HepG2 (cell line): ENCODE data around the gene SGTB. TPM values are rescaled to one million over a fixed set of nuclear protein-coding genes. Genes with fewer than 3 reads are reported as not detected.
A peak's percentile ranks its signal among the peaks of the same experiment; 100 is the strongest.

Source experiments
- CENPT ChIP-seq: sonication (generic); formaldehyde crosslinking; IDR thresholded peaks from 2 replicates; pipeline ENCODE4 v1.8.0; 2022; ENCODE audit warnings: low read depth, mild to moderate bottlenecking, moderate library complexity, missing genetic modification reagents
- HHEX ChIP-seq: IDR thresholded peaks from 2 replicates; pipeline ENCODE4 v1.6.1; 2016; ENCODE audit warnings: control low read depth
- MAFK ChIP-seq, 2 experiments: IDR thresholded peaks in 1 of 2; conservative IDR thresholded peaks in 1 of 2; 2 replicates each; pipeline ENCODE4 v1.6.1; 2011; ENCODE audit warnings: improper control_type of control experiment in 2 of 2, low read length in 2 of 2
- MED1 ChIP-seq: sonication (generic); formaldehyde crosslinking; IDR thresholded peaks from 2 replicates; pipeline ENCODE4 v1.4.0; 2020; ENCODE audit warnings: missing genetic modification reagents
- MEF2D ChIP-seq: sonication (generic); formaldehyde crosslinking; IDR thresholded peaks from 2 replicates; pipeline ENCODE4 v1.5.1; 2020; ENCODE audit warnings: mild to moderate bottlenecking, missing genetic modification reagents
- PCBP2 ChIP-seq: fragments of 200-400 bp; formaldehyde crosslinking; optimal IDR thresholded peaks from 2 replicates; pipeline ENCODE3; 2018; ENCODE audit warnings: low read length, low read depth; ENCODE audit not compliant: poor library complexity, severe bottlenecking
- RNF2 ChIP-seq: fragments of 450-650 bp; conservative IDR thresholded peaks from 2 replicates; pipeline ENCODE4 v1.6.1; 2016; ENCODE audit warnings: low read depth
- RXRA ChIP-seq: sonication (generic); formaldehyde crosslinking; IDR thresholded peaks from 2 replicates; pipeline ENCODE4 v1.5.1; 2020; ENCODE audit warnings: missing genetic modification reagents
- XRCC5 ChIP-seq: fragments of 200-400 bp; formaldehyde crosslinking; optimal IDR thresholded peaks from 2 replicates; pipeline ENCODE3; 2017; ENCODE audit warnings: mild to moderate bottlenecking, low read length
- ZNF143 ChIP-seq: sonication (generic); formaldehyde crosslinking; IDR thresholded peaks from 2 replicates; pipeline ENCODE4 v1.4.0; 2020; ENCODE audit warnings: missing genetic modification reagents
- ZNF607 ChIP-seq: sonication (generic); formaldehyde crosslinking; IDR thresholded peaks from 2 replicates; pipeline ENCODE4 v1.5.1; 2020; ENCODE audit warnings: missing genetic modification reagents, mild to moderate bottlenecking, borderline replicate concordance
- ZNF777 ChIP-seq: sonication (generic); formaldehyde crosslinking; IDR thresholded peaks from 2 replicates; pipeline ENCODE4 v1.4.0; 2020; ENCODE audit warnings: missing genetic modification reagents
- ZNF839 ChIP-seq: sonication (generic); formaldehyde crosslinking; IDR thresholded peaks from 2 replicates; pipeline ENCODE4 v1.4.0; 2020; ENCODE audit warnings: missing genetic modification reagents, mild to moderate bottlenecking, borderline replicate concordance
- ZNF850 ChIP-seq: sonication (generic); formaldehyde crosslinking; conservative IDR thresholded peaks from 2 replicates; pipeline ENCODE4 v1.9.0; 2021; ENCODE audit warnings: mild to moderate bottlenecking, missing genetic modification reagents
- polyA plus RNA-seq, 8 experiments: library from polyadenylated mRNA; depleted of rRNA in 3 of 8; stranded (reverse) in 7 of 8; unstranded in 1 of 8; fragments of >200 nt; fragmentation: Illumina TruSeq in 4 of 8; extraction: Trizol in 4 of 8; gene quantifications; 2 replicates each; pipeline versions ENCODE4 v1.2.1 to v1.2.3, GENCODE V29; 2011 to 2016; ENCODE audit warnings: low read depth in 4 of 8, missing spikeins in 1 of 8, mixed read lengths in 1 of 8; ENCODE audit not compliant: insufficient read depth in 1 of 8
- total RNA-seq, 5 experiments: library from RNA; depleted of rRNA; stranded (reverse); fragments of >200 nt; fragmentation: Illumina TruSeq; extraction: Trizol; gene quantifications; 2 replicates each; pipeline ENCODE4 v1.2.3, GENCODE V29; 2016; ENCODE audit warnings: low read depth in 1 of 5
- TF ChIP-seq, protein P1 (sequence below): sonication (generic); formaldehyde crosslinking; IDR thresholded peaks from 2 replicates; pipeline ENCODE4 v1.4.0; 2020; ENCODE audit warnings: missing genetic modification reagents, borderline replicate concordance
- TF ChIP-seq, protein P2 (sequence below): sonication (generic); formaldehyde crosslinking; IDR thresholded peaks from 2 replicates; pipeline ENCODE4 v1.9.0; 2021; ENCODE audit warnings: missing genetic modification reagents, mild to moderate bottlenecking, borderline replicate concordance
- TF ChIP-seq, protein P3 (sequence below): sonication (generic); formaldehyde crosslinking; IDR thresholded peaks from 2 replicates; pipeline ENCODE4 v1.4.0; 2020; ENCODE audit warnings: mild to moderate bottlenecking, missing genetic modification reagents
- TF ChIP-seq, protein P4 (sequence below): sonication (generic); formaldehyde crosslinking; IDR thresholded peaks from 2 replicates; pipeline ENCODE4 v1.4.0; 2020; ENCODE audit warnings: missing genetic modification reagents, borderline replicate concordance
- TF ChIP-seq, protein P5 (sequence below): sonication (generic); formaldehyde crosslinking; IDR thresholded peaks from 2 replicates; pipeline ENCODE4 v1.4.0; 2020; ENCODE audit warnings: low read depth, mild to moderate bottlenecking, missing genetic modification reagents

Gene SGTB
- total and polyA plus RNA-seq, 2 of the 13 experiments (the other 11 are each of a cell fraction or from before 2014, with no cell fraction given), result 5.2 to 11.2 TPM

DNA sequence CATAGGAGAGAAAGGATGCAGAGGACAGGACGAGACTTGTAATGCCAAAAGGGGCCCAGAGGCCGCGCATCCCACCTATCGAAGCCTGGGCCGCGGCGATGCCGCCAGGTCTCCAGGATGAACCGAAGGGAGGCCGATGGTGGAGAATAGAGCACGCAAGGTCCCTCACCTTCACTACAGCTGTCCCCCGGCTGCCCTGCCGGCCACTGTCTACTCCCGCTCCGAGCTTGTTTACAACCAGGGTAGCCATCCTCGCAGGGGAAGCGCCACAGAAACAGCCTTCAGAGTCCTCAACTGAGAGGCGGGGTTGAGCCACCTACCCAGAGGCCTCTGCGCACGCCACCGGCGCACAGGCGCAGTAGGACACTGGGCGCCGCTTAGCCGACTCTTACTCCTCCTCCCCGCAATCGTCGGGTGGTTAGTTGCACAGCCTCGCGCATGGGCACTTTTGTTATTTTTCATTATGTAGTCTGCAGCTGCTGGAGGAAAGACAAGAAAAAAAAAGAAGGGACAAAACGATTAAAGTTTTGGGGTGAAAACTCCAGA lies 97.8 kb downstream of the SGTB start, which contains the start of gene TRIM23 (continued):
- TF ChIP-seq, protein P1, sequence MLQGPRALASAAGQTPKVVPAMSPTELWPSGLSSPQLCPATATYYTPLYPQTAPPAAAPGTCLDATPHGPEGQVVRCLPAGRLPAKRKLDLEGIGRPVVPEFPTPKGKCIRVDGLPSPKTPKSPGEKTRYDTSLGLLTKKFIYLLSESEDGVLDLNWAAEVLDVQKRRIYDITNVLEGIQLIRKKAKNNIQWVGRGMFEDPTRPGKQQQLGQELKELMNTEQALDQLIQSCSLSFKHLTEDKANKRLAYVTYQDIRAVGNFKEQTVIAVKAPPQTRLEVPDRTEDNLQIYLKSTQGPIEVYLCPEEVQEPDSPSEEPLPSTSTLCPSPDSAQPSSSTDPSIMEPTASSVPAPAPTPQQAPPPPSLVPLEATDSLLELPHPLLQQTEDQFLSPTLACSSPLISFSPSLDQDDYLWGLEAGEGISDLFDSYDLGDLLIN (CRISPR knock-in tag), result no peak
- TF ChIP-seq MED1 (peak; percentile 32; the same call in 1 of the 2 replicates), ZNF850 (CRISPR knock-in tag) (0 out of 2 replicates have a peak, but pooled peaks have one; percentile 49), ZNF143 (CRISPR knock-in tag) (peak; percentile 85), ZNF839 (CRISPR knock-in tag) (0 out of 2 replicates have a peak, but pooled peaks have one; percentile 17), CENPT (CRISPR knock-in tag) (no peak), MAFK (conservative IDR thresholded peaks at IDR 0.05 in 1 of 2, IDR thresholded peaks at IDR 0.05 in 1 of 2; ENCODE audit: low read length in 2 of 2) (no peak), RXRA (peak; percentile 61), XRCC5 (peak; percentile 52), ZNF777 (CRISPR knock-in tag) (no peak), RNF2 (0 out of 2 replicates have a peak, but pooled peaks have one; percentile 67), ZNF607 (peak; percentile 28; the same call in 1 of the 2 replicates), MEF2D (CRISPR knock-in tag) (peak; percentile 34; the same call in 1 of the 2 replicates), PCBP2 (no peak), HHEX (no peak)
- TF ChIP-seq, protein P2, sequence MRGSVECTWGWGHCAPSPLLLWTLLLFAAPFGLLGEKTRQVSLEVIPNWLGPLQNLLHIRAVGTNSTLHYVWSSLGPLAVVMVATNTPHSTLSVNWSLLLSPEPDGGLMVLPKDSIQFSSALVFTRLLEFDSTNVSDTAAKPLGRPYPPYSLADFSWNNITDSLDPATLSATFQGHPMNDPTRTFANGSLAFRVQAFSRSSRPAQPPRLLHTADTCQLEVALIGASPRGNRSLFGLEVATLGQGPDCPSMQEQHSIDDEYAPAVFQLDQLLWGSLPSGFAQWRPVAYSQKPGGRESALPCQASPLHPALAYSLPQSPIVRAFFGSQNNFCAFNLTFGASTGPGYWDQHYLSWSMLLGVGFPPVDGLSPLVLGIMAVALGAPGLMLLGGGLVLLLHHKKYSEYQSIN (CRISPR knock-in tag), result no peak
- TF ChIP-seq, protein P3, sequence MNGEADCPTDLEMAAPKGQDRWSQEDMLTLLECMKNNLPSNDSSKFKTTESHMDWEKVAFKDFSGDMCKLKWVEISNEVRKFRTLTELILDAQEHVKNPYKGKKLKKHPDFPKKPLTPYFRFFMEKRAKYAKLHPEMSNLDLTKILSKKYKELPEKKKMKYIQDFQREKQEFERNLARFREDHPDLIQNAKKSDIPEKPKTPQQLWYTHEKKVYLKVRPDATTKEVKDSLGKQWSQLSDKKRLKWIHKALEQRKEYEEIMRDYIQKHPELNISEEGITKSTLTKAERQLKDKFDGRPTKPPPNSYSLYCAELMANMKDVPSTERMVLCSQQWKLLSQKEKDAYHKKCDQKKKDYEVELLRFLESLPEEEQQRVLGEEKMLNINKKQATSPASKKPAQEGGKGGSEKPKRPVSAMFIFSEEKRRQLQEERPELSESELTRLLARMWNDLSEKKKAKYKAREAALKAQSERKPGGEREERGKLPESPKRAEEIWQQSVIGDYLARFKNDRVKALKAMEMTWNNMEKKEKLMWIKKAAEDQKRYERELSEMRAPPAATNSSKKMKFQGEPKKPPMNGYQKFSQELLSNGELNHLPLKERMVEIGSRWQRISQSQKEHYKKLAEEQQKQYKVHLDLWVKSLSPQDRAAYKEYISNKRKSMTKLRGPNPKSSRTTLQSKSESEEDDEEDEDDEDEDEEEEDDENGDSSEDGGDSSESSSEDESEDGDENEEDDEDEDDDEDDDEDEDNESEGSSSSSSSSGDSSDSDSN (CRISPR knock-in tag), result peak; percentile 51; the same call in 1 of the 2 replicates
- TF ChIP-seq, protein P4, sequence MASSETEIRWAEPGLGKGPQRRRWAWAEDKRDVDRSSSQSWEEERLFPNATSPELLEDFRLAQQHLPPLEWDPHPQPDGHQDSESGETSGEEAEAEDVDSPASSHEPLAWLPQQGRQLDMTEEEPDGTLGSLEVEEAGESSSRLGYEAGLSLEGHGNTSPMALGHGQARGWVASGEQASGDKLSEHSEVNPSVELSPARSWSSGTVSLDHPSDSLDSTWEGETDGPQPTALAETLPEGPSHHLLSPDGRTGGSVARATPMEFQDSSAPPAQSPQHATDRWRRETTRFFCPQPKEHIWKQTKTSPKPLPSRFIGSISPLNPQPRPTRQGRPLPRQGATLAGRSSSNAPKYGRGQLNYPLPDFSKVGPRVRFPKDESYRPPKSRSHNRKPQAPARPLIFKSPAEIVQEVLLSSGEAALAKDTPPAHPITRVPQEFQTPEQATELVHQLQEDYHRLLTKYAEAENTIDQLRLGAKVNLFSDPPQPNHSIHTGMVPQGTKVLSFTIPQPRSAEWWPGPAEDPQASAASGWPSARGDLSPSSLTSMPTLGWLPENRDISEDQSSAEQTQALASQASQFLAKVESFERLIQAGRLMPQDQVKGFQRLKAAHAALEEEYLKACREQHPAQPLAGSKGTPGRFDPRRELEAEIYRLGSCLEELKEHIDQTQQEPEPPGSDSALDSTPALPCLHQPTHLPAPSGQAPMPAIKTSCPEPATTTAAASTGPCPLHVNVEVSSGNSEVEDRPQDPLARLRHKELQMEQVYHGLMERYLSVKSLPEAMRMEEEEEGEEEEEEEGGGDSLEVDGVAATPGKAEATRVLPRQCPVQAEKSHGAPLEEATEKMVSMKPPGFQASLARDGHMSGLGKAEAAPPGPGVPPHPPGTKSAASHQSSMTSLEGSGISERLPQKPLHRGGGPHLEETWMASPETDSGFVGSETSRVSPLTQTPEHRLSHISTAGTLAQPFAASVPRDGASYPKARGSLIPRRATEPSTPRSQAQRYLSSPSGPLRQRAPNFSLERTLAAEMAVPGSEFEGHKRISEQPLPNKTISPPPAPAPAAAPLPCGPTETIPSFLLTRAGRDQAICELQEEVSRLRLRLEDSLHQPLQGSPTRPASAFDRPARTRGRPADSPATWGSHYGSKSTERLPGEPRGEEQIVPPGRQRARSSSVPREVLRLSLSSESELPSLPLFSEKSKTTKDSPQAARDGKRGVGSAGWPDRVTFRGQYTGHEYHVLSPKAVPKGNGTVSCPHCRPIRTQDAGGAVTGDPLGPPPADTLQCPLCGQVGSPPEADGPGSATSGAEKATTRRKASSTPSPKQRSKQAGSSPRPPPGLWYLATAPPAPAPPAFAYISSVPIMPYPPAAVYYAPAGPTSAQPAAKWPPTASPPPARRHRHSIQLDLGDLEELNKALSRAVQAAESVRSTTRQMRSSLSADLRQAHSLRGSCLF (CRISPR knock-in tag), result no peak
- TF ChIP-seq, protein P5, sequence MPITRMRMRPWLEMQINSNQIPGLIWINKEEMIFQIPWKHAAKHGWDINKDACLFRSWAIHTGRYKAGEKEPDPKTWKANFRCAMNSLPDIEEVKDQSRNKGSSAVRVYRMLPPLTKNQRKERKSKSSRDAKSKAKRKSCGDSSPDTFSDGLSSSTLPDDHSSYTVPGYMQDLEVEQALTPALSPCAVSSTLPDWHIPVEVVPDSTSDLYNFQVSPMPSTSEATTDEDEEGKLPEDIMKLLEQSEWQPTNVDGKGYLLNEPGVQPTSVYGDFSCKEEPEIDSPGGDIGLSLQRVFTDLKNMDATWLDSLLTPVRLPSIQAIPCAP, result no peak
